ENCODE data around the gene ADRA2C. TPM values are rescaled to one million over a fixed set of nuclear protein-coding genes. Genes with fewer than 3 reads are reported as not detected.
"Not testable (repeated sequence)": the region's sequence is repeated elsewhere in the genome, so short reads cannot be mapped to it uniquely, and the experiment has no call there.

Gene ADRA2C
- total RNA-seq, 4 donors from 2014 or later, result 0.96 to 1.6 (median 1.1) TPM; not detected in 1

- no peak overlapping the region for H3K4me3 ChIP-seq
- no peaks in the 10 kb centered on the region for H3K9me3 ChIP-seq
- in situ Hi-C loops (cut with MboI; ENCODE audit: low pct_ligation_motif_present in 1 of 4, low pct_unique_long_range_greater_than_20kb in 1 of 4, low sequenced_read_pairs in 3 of 4), result no loop called here
- no peak for DNase-seq
- no peaks in the 10 kb centered on the region for H3K4me1 ChIP-seq
- no peaks in the 10 kb centered on the region for H3K36me3 ChIP-seq
- peaks cover 3% of the 10 kb centered on the region for H3K27me3 ChIP-seq
- H3K27ac ChIP-seq, result no peak overlapping the region
- TF ChIP-seq POLR2AphosphoS5 (IDR thresholded peaks at IDR 0.05) (no peak), EP300 (IDR thresholded peaks at IDR 0.05; ENCODE audit: low read depth) (no peak), POLR2A (IDR thresholded peaks at IDR 0.05) (no peak)
- WGBS, 2 donors (ENCODE audit: low coverage in 1 of 2), result 80% methylated on average over 29 of the region's 29 CpGs; no CpG with 5 or more reads in 1 of the 2 donors
- intact Hi-C loops (cut with DNase I; ENCODE audit: low total_unique reads), result no loop called here
These were observed 47.2 kb downstream of the ADRA2C start for GRCh38 chr4:3813151-3814052.

DNA sequence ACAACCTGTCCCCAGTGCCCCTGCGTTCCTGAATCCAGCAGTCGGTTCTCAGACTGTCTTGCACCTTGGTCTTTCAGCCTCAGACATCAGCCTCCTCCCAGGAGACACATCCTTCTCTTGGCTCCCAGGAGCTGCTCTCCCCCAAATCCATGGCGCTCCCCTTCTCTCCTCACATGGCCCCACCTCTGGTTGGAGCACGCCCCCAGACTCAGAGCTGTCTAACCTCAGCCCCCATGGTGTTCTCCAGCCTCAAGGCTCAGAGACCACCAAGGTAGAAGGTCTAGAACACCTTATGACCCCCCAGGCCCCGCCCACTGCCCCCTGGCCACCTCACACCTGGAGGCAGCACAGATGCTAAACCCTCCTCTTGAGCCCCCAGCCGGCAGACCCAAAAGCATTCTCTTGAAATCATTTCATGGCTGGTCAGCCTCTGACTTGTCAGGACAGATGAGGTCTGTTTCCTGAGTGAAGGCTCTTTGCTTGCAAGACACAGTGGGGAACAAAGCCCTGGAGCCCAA, 47.9 kb downstream of the ADRA2C start:
- in situ Hi-C loops (cut with MboI; ENCODE audit: low pct_ligation_motif_present in 1 of 4, low pct_unique_long_range_greater_than_20kb in 1 of 4, low sequenced_read_pairs in 3 of 4), result no loop called here

GRCh38 chr4:3814838-3815237, 48.7 kb downstream of the ADRA2C start:
- H3K4me3 ChIP-seq; in situ Hi-C loops (cut with MboI; ENCODE audit: low pct_ligation_motif_present in 1 of 4, low pct_unique_long_range_greater_than_20kb in 1 of 4, low sequenced_read_pairs in 3 of 4); DNase-seq; intact Hi-C loops (cut with DNase I; ENCODE audit: low total_unique reads); H3K27me3 ChIP-seq; H3K9me3 ChIP-seq; H3K27ac ChIP-seq; H3K4me1 ChIP-seq; H3K36me3 ChIP-seq: not testable (repeated sequence)

More for the DNA sequence above, 47.9 kb downstream of the ADRA2C start:
- no peak overlapping the region for H3K4me3 ChIP-seq
- intact Hi-C loops (cut with DNase I; ENCODE audit: low total_unique reads), result no loop called here
- H3K36me3 ChIP-seq, result no peaks in the 10 kb centered on the region
- H3K4me1 ChIP-seq, result no peaks in the 10 kb centered on the region
- H3K27me3 ChIP-seq, result no peaks in the 10 kb centered on the region
- DNase-seq, result no peak
- no peak overlapping the region for H3K27ac ChIP-seq
- TF ChIP-seq EP300 (IDR thresholded peaks at IDR 0.05; ENCODE audit: low read depth), result no peak
- no peak for TF ChIP-seq POLR2A (IDR thresholded peaks at IDR 0.05)
- TF ChIP-seq POLR2AphosphoS5 (IDR thresholded peaks at IDR 0.05), result no peak
- TF ChIP-seq CTCF (IDR thresholded peaks at IDR 0.05), result no peak
- 60 to 78% methylated on average over 1 to 6 of the region's 6 CpGs for WGBS, 2 donors (ENCODE audit: low coverage in 1 of 2)
- H3K9me3 ChIP-seq, result no peaks in the 10 kb centered on the region

GRCh38 chr4:3816256-3816825, 50.2 kb downstream of the ADRA2C start:
- H3K9me3 ChIP-seq, result no peaks in the 10 kb centered on the region
- intact Hi-C loops (cut with DNase I; ENCODE audit: low total_unique reads) (no loop called here), in situ Hi-C loops (cut with MboI; ENCODE audit: low pct_ligation_motif_present in 1 of 4, low pct_unique_long_range_greater_than_20kb in 1 of 4, low sequenced_read_pairs in 3 of 4) (no loop called here)
- DNase-seq, result no peak
- H3K27ac ChIP-seq, result no peak overlapping the region
- TF ChIP-seq POLR2A (IDR thresholded peaks at IDR 0.05) (no peak), CTCF (IDR thresholded peaks at IDR 0.05) (no peak), POLR2AphosphoS5 (IDR thresholded peaks at IDR 0.05) (no peak), EP300 (IDR thresholded peaks at IDR 0.05; ENCODE audit: low read depth) (no peak)
- H3K36me3 ChIP-seq, result no peaks in the 10 kb centered on the region
- H3K4me3 ChIP-seq, result no peak overlapping the region
- WGBS, 2 donors (ENCODE audit: low coverage in 1 of 2), result 83% methylated on average over 8 of the region's 8 CpGs; no CpG with 5 or more reads in 1 of the 2 donors
- H3K4me1 ChIP-seq, result no peaks in the 10 kb centered on the region
- H3K27me3 ChIP-seq, result no peaks in the 10 kb centered on the region
